NCI-H524 (cell line): ENCODE data around the gene CEP78.
"Not testable (repeated sequence)": the region's sequence is repeated elsewhere in the genome, so short reads cannot be mapped to it uniquely, and the experiment has no call there.

Source experiments
- DNase-seq, 2 experiments: peaks; one replicate each; lab custom pipeline; 2025; lab: John Stamatoyannopoulos, UW

Gene CEP78

DNA sequence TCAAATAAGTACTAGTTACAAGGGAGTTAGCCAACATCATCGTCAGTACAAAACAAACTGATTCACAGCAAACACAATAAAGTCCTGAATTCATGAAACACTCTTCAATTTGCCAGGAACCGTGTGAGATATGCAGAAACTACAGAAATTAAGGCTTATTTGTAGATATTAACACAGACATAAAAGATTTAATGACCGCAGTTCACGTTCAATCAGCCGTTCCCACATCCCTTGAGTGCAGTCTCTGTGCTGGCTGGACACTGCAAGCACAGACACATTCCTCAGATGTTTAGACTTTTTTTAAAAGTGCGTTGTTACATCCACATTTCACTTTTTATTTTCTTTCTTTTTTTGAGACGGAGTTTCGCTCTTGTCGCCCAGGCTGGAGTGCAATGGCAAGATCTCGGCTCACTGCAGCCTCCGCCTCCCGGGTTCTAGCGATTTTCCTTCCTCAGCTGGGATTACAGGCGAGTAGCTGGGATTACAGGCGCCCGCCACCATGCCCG, 566 bp upstream of the CEP78 start:
- no peak for DNase-seq

DNA sequence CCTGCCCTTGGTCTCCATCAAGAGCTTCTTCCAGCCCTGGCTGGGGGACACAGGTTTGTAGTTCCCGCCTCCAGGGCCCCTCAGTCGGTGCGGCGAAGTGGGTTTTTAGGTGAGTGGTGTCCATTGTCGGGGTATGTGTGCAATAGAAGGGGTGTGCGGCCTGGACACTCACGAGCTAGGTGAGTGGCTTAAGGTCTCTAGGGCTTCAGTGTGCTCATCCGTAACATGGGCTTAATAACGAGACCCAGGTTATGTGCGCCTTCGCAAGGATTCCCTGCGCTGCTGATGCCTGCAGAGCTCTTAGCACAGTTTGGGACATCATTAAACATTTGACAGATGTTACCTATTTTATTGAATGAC, 656 bp downstream of the CEP78 start:
- DNase-seq, result peak in 1 of 2 experiments; percentile 38

DNA sequence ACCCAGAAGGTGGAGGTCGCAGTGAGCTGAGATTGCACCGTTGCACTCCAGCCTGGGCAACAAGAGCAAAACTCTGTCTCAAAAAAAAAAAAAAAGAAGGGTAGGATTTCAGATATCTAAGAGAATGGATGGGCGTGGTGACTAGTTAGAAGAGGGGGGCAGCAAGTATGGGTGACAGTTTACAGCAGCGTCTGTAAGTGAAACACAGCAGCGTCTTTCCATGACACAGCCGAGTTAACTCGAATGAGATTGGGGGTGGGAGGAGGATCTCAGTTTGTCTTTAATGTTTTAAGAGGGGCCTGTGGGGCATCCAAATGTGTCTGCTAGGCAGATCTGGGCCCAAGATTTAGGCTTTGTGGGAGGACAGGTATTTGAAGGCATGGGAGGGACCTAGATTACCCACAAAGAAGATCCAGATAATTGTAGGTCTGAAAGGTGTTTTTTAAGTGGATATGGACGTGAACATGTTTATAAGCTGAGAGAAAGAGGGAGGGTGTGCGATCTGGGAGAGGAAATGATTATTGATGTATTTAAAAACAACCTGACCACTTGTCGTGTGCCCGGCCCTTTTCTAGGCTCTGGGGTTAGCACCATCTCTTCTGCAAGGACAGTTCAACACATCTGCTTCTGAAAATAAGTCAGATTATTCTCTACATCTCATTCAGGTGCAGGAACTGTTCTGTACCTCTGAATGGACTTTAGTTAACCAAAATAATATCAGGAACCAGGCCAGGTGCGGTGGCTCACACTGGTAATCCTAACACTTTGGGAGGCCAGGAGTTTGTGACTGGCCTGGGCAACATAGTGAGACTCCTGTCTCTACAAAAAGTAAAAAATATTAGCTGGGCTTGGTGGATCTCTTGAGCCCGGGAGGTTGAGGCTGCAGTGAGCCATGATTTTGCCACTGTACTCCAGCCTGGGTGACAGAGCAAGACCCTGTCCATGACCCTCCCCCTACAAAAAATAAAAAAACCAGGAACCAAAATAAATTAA, 2.5 kb downstream of the CEP78 start:
- no peak for DNase-seq

DNA sequence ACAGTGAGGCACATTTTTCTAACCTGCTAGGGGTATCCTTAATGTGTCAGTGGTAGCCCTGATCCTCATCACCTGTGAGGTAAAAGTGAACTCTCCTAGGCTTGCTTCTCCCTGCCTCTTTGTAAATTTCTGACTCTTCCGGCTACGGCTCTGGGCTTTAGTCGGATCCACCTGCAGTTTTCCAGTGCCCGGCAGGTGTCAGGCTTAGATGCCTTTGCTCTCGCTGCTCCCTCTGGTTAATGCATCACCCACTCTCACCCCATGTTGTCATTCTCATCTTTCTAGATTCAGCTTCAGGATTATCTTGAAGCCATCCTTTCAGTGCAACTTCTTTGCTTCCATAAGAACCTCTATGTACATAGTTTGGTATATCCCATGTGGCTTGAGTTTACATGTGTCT, 3.6 kb downstream of the CEP78 start:
- DNase-seq, result no peak

DNA sequence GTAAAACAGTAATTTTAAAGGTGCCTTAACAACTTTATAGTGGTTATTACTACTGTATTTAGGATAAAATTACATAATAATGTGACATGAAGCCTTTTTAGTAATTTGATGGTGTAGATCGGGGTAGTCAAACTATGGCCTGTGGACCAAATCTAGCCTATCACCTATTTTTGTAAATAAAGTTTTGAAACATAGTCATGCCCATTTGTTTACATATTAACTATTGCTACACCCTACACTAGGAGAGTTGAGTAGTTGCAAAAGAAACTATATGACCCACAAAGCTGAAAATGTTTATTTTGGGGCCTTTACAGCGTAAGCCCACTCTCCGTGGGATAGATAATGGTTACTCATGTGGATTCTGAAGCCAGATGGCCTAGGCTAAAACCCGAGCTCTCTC, 6.2 kb downstream of the CEP78 start:
- DNase-seq, result no peak

DNA sequence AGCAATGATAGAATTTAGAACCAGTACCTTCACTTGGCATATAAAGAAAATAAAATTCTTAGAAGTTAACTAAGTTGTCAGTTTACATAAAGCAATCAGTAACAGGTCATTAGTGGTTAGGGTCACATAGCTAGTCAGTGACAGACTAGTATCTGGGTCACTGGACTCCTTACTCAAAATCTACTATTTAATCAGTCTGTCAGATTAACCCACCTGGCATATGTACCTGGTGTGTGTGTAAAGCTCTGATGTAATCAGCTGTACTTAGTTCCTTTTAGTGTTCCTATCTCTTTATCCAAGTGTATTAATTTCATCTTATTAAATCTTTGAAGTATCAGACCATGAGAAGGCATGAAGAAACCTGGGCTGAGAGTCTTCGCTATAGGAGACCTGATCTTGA, 7.3 kb downstream of the CEP78 start:
- DNase-seq, result no peak

DNA sequence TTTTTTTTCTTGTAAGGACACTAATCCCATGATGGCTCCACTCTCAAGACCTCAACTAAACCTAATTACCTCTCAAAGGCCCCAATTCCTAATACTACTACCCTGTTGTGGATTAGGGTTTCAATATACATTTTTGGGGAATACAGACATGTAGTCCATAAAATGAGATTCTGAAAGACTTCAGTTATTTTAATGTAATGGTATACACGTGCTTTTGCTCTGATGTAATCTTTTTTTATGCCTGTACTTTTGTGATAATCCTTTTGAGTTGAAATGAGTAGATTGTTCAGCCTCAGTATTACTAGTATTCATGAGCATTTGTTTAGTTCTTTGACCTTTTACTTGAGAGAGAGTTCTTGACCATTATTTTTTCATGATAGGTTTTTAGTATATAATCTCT, 9.5 kb downstream of the CEP78 start:
- no peak for DNase-seq

DNA sequence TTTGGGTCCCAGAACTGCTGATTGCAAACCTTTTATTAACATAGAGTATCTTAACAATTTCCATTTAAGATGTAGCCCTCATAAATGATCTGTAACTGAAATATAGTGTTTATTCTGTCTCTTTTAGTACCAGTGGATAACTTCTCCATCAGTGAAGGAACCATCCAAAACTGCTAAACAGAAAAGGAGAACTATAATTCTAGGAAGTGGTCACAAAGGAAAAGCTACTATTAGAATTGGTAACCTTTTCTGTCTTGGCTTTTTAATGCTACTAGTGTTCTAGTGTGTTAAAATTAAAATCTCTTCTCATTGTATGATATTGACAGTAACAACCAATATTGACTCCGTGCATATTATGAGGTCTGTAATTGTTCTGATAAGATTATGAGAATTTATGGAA, 12.8 kb downstream of the CEP78 start:
- no peak for DNase-seq

DNA sequence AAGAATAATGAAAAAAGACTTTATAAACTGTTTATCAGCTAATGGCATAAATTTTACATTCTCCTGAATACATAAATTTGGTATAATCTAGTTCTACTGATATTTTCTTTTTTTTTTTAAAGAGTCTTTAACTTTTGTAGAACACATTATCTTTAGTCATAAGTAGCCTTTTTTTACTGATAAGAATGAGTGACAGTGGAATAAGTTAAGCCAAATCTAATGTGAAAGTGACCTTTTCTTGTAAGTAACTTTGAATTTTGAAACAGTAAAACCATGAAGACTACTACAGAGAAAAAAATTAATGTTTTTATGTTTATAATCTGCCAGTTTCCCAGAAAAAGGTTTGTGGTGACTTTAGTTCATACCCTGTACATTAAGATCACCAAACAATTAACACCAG, 13.7 kb downstream of the CEP78 start:
- DNase-seq, result no peak

DNA sequence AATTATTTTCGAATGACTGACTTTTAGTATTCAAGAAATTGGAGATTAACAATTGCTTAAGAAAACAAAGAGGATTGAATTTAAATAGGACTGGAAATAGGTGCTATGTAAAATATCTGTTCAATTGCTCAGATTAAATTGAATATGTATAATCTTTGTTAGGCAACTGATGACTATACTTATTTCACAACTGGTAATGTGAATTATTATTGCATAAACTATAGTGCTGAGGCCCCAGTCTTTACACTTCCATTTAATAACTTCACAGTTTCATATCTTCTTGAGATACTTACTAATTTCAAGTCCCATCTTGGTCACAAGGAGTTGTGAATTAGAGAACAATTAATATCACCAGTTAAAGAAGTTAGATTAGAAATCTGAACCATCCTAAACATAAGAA, 16.7 kb downstream of the CEP78 start:
- DNase-seq, result no peak

DNA sequence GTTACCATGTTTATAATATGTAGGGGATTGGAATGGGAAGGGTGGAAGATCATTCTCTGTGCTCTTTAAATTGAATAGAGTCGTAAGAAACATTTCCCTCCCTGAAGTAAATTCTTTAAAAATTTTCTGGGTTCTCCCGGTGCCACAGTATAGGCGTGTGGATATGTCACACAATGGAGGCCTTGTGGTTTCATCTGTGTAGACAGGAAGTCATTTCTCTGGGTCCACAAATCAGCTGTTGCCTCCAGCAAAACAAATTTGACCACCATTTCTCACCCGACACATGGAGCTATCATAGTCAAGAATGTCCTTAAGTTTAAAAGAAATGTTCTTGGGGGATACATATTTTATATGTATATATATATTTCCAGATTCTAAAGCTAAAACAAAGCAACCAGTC, 17.4 kb downstream of the CEP78 start:
- DNase-seq, result no peak

DNA sequence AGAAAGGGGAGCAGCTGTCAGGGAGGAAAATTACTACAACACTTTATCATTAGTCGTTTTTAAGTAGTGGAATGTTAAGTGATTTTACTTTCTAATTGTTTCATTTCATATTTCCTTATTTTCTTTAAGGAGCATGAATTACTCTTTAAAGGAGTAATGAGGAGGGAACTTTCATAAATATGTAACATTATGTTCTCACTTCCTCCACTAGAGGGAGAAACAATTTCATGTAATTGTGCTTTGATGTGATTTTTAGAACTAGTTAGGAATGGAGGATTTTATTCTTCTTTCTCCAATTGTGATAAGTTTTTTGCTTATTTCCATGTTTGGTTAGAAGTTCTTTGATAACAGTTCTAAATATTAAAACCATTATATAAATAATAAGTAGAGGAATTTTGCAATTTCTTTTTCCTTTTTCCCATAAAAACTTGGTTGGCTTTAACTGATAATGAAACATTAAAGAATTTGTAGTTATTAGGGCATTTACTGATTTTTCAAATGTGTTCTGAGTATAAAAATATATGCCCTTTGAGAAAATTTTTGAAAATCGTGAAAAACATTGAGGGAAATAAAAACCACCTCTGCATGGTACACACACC, 25.6 kb downstream of the CEP78 start:
- no peak for DNase-seq

DNA sequence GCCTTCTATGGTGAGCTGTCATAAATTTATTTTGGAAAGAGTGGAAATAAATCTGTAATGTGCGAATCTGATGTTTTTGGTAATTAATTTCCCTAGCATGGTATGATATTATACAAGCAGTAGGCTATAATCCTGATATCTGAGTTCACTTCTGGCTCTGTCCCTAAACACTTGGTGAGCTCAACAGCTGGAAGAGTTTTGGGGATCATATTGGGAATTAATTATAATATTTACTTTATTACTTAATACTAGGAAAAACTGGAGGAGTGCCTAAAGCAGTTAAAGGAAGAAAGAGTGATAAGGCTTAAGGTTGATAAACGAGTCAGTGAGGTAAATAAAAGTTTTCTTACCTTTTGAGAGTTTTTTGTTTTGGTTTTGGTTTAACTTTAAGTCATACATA, 26.8 kb downstream of the CEP78 start:
- peak in 1 of 2 experiments; percentile 4 for DNase-seq

DNA sequence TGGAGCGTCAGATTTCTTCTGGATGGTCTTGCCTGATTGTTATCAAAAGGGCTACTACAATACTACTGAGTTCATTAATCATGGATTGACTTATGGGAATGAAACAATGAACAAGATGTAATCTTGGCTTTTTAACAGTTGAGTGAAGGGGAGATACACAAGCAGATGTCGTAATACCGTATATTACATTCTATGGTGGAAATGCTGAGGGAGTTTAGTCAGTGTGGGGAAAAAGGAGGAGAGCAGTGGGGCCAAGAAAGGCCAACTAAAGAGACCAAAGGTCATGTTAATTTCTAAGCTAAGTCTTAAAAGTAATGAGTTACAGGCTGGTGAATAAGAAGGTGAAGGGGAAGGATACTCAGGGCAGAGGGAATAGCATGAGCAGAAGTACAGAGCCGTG, 32.0 kb downstream of the CEP78 start:
- DNase-seq, result no peak

DNA sequence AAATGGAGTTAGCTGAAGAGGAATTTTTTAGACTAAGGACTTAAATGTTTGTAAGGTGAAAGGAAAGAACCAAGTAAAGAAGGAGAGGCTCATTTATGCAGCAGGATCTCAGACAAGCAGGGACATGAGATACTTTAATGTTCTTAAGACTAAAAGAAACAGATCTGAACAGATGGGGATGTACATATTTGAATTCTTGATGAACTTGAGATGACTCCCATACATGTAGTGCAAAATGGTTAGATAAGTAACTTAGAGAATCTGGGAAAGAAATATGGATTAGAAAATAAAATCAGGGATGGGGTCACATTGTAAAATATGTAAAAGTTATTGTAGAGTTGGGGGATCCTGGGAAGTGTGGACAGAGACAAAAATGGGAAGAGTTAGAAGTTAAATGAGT, 33.9 kb downstream of the CEP78 start:
- DNase-seq, result peak in 1 of 2 experiments; percentile 40

DNA sequence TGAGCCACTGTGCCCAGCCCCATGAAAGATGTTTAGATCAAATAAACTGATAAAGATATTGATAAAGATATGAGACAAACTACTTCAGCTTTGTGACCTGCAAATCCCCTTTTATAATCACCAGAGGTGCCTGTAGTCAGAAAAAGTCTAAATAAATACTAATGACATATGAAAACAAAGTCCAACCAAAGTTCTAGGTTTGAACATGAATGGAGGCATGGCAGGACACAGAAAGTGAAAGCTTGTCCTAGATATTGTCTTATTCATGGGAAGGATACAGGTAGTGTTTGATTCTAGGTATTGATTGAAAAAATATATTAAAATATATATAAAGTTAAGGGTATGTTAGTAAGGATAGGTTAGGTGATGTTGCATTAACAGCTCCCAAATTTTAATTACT, 36.4 kb downstream of the CEP78 start:
- DNase-seq, result no peak

DNA sequence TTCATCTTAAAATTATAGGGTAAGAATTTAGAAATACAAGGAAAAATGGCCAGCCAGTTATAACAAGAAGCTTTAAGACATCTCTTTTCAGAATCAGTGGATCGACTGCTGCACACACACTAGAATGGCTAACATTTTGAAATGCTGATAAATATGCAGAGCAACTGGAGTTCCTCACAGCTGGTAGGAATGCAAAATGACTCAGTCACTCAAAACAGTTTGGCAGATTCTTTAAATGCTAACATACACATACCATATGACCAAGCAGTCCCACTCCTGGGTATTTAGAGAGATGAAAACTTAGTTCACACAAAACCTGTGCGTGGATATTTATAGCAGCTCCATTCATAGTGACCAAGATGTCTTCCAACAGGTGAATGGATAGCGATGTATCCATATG, 37.9 kb downstream of the CEP78 start:
- DNase-seq, result no peak

DNA sequence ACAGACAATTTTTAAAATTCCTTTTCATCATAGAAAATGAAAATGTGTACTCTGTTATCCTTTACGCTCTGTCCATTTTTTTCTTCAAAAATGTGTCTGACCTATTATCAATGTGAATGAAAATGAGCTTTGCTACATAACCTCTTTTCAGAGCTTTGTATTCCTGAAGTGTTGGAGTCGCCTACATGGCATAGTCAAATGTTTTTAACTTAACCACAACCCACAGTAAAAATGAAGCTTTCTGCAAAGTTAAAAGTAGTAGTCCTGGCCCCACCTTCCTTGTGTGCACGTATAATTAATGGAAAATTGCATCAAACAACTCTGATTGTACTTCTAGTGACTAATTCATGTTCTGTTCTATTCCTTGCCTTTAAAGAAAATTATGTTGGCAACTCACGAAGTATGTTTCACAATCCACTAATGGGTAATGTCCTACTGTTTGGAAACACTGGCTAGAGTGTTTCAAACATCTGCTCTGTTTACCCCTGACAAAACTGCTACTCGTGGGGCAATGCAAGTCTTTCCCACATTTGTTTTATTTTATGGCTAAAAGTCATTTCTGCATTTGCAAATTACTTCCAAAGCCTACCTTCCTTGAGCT, 42.4 kb downstream of the CEP78 start:
- DNase-seq, result no peak

DNA sequence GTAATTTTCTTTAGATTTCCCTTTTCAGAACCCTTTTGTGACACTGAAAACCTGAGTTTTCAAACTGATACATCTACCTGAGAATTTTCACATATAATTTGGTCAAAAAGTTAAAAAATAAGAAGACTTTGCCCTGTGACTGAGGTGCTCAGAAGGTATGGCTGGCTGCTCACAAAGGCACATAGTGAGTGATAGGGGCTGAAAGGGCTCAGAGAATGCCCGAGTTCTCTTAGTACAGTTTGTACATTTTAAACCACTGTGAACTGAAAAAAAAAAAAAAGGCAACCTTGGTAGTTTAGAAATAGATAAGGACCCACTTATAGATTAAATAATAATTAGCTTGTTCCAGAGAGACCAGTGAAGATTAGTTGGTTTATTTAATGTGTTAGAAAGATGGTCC, 42.9 kb downstream of the CEP78 start:
- no peak for DNase-seq

DNA sequence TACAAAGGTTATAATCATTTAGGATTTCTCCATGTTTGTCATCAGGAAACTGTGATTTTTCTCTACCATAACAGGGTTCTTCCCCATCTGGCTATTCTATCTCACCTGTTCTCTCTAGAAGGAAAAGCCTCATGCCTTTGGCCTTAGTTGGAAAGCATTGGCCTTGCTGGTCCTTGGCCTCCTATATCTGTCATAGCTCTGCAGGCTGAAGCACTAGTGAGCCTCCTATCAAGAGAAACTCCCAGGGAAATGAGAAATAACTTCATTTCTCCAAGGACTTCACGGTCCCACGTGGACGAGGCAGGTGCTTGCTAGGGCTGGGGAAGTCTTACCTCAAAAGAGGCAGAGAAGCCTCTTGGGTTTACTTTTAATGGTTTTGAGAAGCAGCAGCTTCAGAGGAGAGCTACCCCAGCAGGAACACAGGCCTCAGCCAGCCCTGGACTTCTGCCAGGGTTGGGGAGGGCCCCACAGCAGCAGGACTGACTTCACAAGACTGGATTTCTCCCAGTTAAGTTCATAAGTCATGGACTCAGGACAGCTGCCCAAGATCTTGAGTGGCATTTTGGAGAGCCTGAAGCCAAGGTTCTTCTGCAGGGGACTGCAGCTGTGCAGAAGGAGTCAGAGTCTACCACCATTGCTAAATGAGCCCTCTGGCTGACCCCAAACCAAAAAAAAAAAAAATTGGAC, 45.2 kb downstream of the CEP78 start:
- DNase-seq, result peak in 1 of 2 experiments; percentile 65

DNA sequence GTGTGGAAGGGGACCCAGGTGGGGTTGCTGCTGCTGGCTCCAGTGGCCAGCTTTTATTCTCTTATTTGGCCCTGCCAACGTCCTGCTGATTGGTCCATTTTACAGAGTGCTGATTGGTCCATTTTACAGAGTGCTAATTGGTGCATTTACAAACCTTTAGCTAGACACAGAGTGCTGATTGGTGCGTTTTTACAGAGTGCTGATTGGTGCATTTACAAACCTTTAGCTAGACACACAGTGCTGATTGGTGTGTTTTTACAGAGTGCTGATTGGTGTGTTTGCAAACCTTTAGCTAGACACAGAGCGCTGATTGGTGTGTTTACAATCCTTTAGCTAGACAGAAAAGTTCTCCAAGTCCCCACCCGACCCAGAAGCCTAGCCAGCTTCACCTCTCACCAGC, 48.3 kb downstream of the CEP78 start:
- not testable (repeated sequence) for DNase-seq

DNA sequence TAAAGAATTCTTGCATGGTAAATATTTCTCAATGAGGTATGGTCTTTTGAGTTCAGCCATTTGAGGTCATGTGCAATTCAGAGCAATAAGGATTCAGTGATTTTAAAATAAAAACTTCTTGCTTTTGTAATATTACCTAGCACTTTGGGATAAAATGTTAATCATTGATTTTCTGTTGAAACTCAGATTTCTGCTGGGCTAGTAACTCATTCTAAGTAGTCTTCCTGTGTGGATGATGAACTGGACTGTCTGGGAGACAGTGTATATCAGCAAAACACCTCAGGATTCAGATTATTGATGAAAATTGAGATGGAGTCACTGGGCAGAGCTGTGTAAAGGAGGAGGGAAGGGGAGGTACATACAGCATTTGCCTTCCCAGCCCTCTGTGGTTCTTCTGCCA, 50.2 kb downstream of the CEP78 start:
- DNase-seq, result no peak
